GM12878 (cell line): ENCODE results near the gene F12. TPM values are rescaled to one million over a fixed set of nuclear protein-coding genes. Genes with fewer than 3 reads are reported as not detected.

Source experiments
- ATAC-seq: fragments of 200-7000 bp; cut with Tn5 transposase; 3 replicates; pipeline ENCODE4 v1.9.1; 2020; ENCODE audit warnings: mild to moderate bottlenecking, moderate library complexity
- BruUV-seq: library from RNA; stranded (reverse); fragments of 400-500 nt; replicated peaks from 2 replicates; lab custom pipeline; 2021; lab: Mats Ljungman, UMichigan
- CTCF ChIA-PET: fragments of 300-600 bp; sonication (Branson Sonifier 250); formaldehyde crosslinking; extraction: SDS; loops from one replicate; lab custom pipeline; 2021; ENCODE audit warnings: inconsistent platforms; lab: Yijun Ruan, JAX
- POLR2A ChIA-PET: fragments of 350-600 bp; formaldehyde crosslinking; extraction: SDS; loops from one replicate; lab custom pipeline; 2021; ENCODE audit warnings: inconsistent platforms; lab: Charles Lee
- RAD21 ChIA-PET: fragments of 300-600 bp; sonication (Branson Sonifier 250); formaldehyde crosslinking; loops from one replicate; lab custom pipeline; 2023; ENCODE audit warnings: antibody characterized with exemption; ENCODE audit not compliant: unreplicated experiment; lab: Charles Lee
- SMC1A ChIA-PET: fragments of 300-600 bp; sonication (Branson Sonifier 250); formaldehyde crosslinking; loops from one replicate; lab custom pipeline; 2023; ENCODE audit not compliant: unreplicated experiment, uncharacterized antibody; lab: Charles Lee
- DNase-seq: peaks from one replicate; pipeline ENCODE4 v3.0.0-alpha.2; 2011; ENCODE audit warnings: low read depth, low spot score
- FAIRE-seq: peaks from 3 replicates; lab custom pipeline; 2011; peaks lifted over from hg19 to GRCh38; lab: Jason Lieb, UNC
- H2AFZ ChIP-seq: 2 replicates; pipeline ENCODE4 v1.6.0; 2011; ENCODE audit warnings: low read depth, low read length, control low read depth; ENCODE audit not compliant: control insufficient read depth
- H3K27ac ChIP-seq: 2 replicates; pipeline ENCODE4 v1.5.1; 2011; ENCODE audit warnings: control low read depth; ENCODE audit not compliant: control insufficient read depth, insufficient read depth
- H3K27me3 ChIP-seq, 2 experiments: replicated peaks in 1 of 2; 2 replicates each; pipeline versions ENCODE4 v1.6.0 to v1.6.1; 2011; ENCODE audit warnings: low read length in 1 of 2; ENCODE audit not compliant: control insufficient read depth in 2 of 2, insufficient read depth in 2 of 2
- H3K36me3 ChIP-seq, 2 experiments: 2 replicates each; pipeline ENCODE4 v1.5.1; 2011; ENCODE audit warnings: low read length in 1 of 2; ENCODE audit not compliant: control insufficient read depth in 2 of 2, insufficient read depth in 2 of 2
- H3K4me1 ChIP-seq: 2 replicates; pipeline ENCODE4 v1.6.1; 2011; ENCODE audit warnings: mild to moderate bottlenecking, low read length, moderate library complexity, mixed read lengths; ENCODE audit not compliant: control insufficient read depth, insufficient read depth
- H3K4me2 ChIP-seq: 2 replicates; pipeline ENCODE4 v1.6.0; 2011; ENCODE audit warnings: control low read depth; ENCODE audit not compliant: control insufficient read depth, insufficient read depth
- H3K4me3 ChIP-seq: fragments of 200-600 bp; sonication (generic); 2 replicates; pipeline ENCODE4 v1.5.1; 2016
- H3K79me2 ChIP-seq: 2 replicates; pipeline ENCODE4 v1.6.0; 2011; ENCODE audit warnings: low read length; ENCODE audit not compliant: control insufficient read depth, insufficient read depth
- H3K9ac ChIP-seq: 2 replicates; pipeline ENCODE4 v1.8.0; 2011; ENCODE audit warnings: low read length, control low read depth, mixed read lengths; ENCODE audit not compliant: control insufficient read depth, insufficient read depth
- H3K9me3 ChIP-seq: replicated peaks from 3 replicates; pipeline ENCODE4 v1.5.1; 2011; ENCODE audit warnings: mild to moderate bottlenecking, low read length; ENCODE audit not compliant: control insufficient read depth, insufficient read depth
- H4K20me1 ChIP-seq: 2 replicates; pipeline ENCODE4 v1.6.0; 2011; ENCODE audit not compliant: control insufficient read depth, insufficient read depth
- BCL3 ChIP-seq: IDR thresholded peaks from 2 replicates; pipeline ENCODE4 v1.6.1; 2011; ENCODE audit warnings: borderline replicate concordance, low read depth, mild to moderate bottlenecking, moderate library complexity, low read length; ENCODE audit not compliant: insufficient read depth, poor library complexity, severe bottlenecking
- BHLHE40 ChIP-seq, 2 experiments: fragments of 450-650 bp in 1 of 2; IDR thresholded peaks; 2 replicates each; pipeline ENCODE4 v1.6.1; 2011 to 2017; ENCODE audit warnings: low read depth in 2 of 2, borderline replicate concordance in 1 of 2, improper control_type of control experiment in 1 of 2, low read length in 1 of 2, mild to moderate bottlenecking in 1 of 2
- BMI1 ChIP-seq: fragments of 450-650 bp; IDR thresholded peaks from 2 replicates; pipeline ENCODE4 v1.6.1; 2016; ENCODE audit warnings: mild to moderate bottlenecking, moderate library complexity, borderline replicate concordance
- CHD2 ChIP-seq: IDR thresholded peaks from 2 replicates; pipeline ENCODE4 v1.6.1; 2011; ENCODE audit warnings: low read depth, low read length, improper control_type of control experiment, borderline replicate concordance
- EGR1 ChIP-seq, 2 experiments: IDR thresholded peaks; 1 replicate in 1 of 2; 2 replicates in 1 of 2; pipeline ENCODE4 v1.6.1; 2011 to 2012; ENCODE audit warnings: low read depth in 2 of 2, low read length in 2 of 2, borderline replicate concordance in 1 of 2, mild to moderate bottlenecking in 1 of 2, moderate library complexity in 1 of 2
- IRF3 ChIP-seq: fragments of 450-650 bp; IDR thresholded peaks from 2 replicates; pipeline ENCODE4 v1.6.1; 2014; ENCODE audit warnings: mild to moderate bottlenecking
- MAX ChIP-seq: IDR thresholded peaks from 2 replicates; pipeline ENCODE4 v1.6.1; 2012; ENCODE audit warnings: low read depth, low read length, improper control_type of control experiment
- MXI1 ChIP-seq: fragments of 150-350 bp; IDR thresholded peaks from 2 replicates; pipeline ENCODE4 v1.6.1; 2011; ENCODE audit warnings: low read depth, mild to moderate bottlenecking, inconsistent platforms, low read length, improper control_type of control experiment
- MYC ChIP-seq: IDR thresholded peaks from 2 replicates; pipeline ENCODE4 v1.6.1; 2011; ENCODE audit warnings: mild to moderate bottlenecking, low read length, moderate library complexity, inconsistent platforms; ENCODE audit not compliant: insufficient read depth, insufficient replicate concordance, insufficient read length, severe bottlenecking
- NKRF ChIP-seq: fragments of 450-650 bp; conservative IDR thresholded peaks from 2 replicates; pipeline ENCODE4 v1.6.1; 2017; ENCODE audit warnings: mild to moderate bottlenecking, moderate library complexity
- POU2F2 ChIP-seq: IDR thresholded peaks from 3 replicates; pipeline ENCODE4 v1.6.1; 2011; ENCODE audit warnings: low read depth, mild to moderate bottlenecking, low read length, borderline replicate concordance
- SUPT20H ChIP-seq: IDR thresholded peaks from 2 replicates; pipeline ENCODE4 v1.6.1; 2011; ENCODE audit warnings: low read depth, mild to moderate bottlenecking, low read length, moderate library complexity, borderline replicate concordance; ENCODE audit not compliant: control insufficient read depth
- TAF1 ChIP-seq: IDR thresholded peaks from 2 replicates; pipeline ENCODE4 v1.6.1; 2011; ENCODE audit warnings: mild to moderate bottlenecking, low read depth, low read length, borderline replicate concordance
- WGBS: methylation state at CpG from one replicate; pipeline ENCODE4 v1.1.6; 2016; ENCODE audit warnings: low lambda C conversion rate; ENCODE audit not compliant: insufficient replicate concordance, insufficient coverage; ENCODE audit errors: missing lambda C conversion rate; 5-methylcytosine and 5-hydroxymethylcytosine counted together
- in situ Hi-C: fragments of 300-500 bp; cut with MboI; formaldehyde crosslinking; loops from 9 replicates; pipeline ENCODE4 v1.14.3; 2018; ENCODE audit warnings: mixed read lengths
- intact Hi-C: fragments of 100-400 bp; cut with micrococcal nuclease; formaldehyde crosslinking; loops from one replicate; pipeline ENCODE4 v1.14.2; 2022; ENCODE audit not compliant: unreplicated experiment
- polyA plus RNA-seq, 11 experiments: library from polyadenylated mRNA; depleted of rRNA in 4 of 11; unstranded in 6 of 11; stranded (reverse) in 5 of 11; fragments of >200 nt; fragmentation: Nextera tagmentation in 4 of 11; fragmentation: Illumina TruSeq in 1 of 11; extraction: Ambion mirVana in 4 of 11; extraction: Trizol in 1 of 11; gene quantifications; 1 replicate in 1 of 11; 2 replicates in 10 of 11; pipeline versions ENCODE4 v1.2.1 to v1.2.3, GENCODE V29; 2011 to 2016; ENCODE audit warnings: inconsistent platforms in 2 of 11, missing spikeins in 2 of 11, low read depth in 1 of 11
- total RNA-seq, 4 experiments: library from RNA; depleted of rRNA in 3 of 4; stranded (reverse); fragments of >200 nt in 3 of 4; fragmentation: Illumina TruSeq in 1 of 4; extraction: Trizol in 1 of 4; gene quantifications; 2 replicates each; pipeline versions ENCODE4 v1.2.1 to v1.2.3, GENCODE V29; 2013 to 2021

F12 gene
- total and polyA plus RNA-seq, 10 of the 15 experiments (the other 5 are each of a cell fraction or from before 2014, with no cell fraction given): 0.25 to 11.3 (median 5.5) TPM

- intact Hi-C loops: no loop called here
- ChIA-PET CTCF (interaction anchor here (1.0 to 16.4 kb wide), 10 partner anchors 10 to 128 kb away, joined by 3 to 391 read pairs (median 8); partner anchors contain the start of genes GRK6 and PFN3), POLR2A (interaction anchor here (0.5 to 13.6 kb wide), 9 partner anchors 19 to 82 kb away, joined by 3 to 358 read pairs (median 10); partner anchors contain the start of genes F12 and GRK6), SMC1A (interaction anchor here (0.9 to 7.2 kb wide), 11 partner anchors 10 to 60 kb away, joined by 4 to 105 read pairs (median 6); partner anchors contain the start of genes F12 and PFN3)
- peak overlapping the region; percentile 81; the same call in 1 of the 2 replicates for H3K9ac ChIP-seq
- H3K27me3 ChIP-seq: no peaks in the 10 kb centered on the region
- DNase-seq: no peak
- H3K79me2 ChIP-seq: peaks cover 14% of the 10 kb centered on the region
- TF ChIP-seq IRF3: no peak
- TF ChIP-seq NKRF: peak; percentile 15; the same call in 1 of the 2 replicates
- no peak for TF ChIP-seq TAF1
- TF ChIP-seq CHD2: 0 out of 2 replicates have a peak, but pooled peaks have one; percentile 55
- TF ChIP-seq MYC: peak; percentile 66
- TF ChIP-seq BHLHE40 (IDR thresholded peaks at IDR 0.05; ENCODE audit: borderline replicate concordance in 1 of 2, low read depth in 2 of 2, low read length in 1 of 2): 0 out of 4 replicates have a peak, but pooled peaks of 1 of the 2 experiments have one; percentile 31
- TF ChIP-seq BMI1: peak; percentile 83
- peak; percentile 82 for TF ChIP-seq MXI1
- peak; percentile 8 for TF ChIP-seq BCL3
- TF ChIP-seq SUPT20H: no peak
- TF ChIP-seq POU2F2: 0 out of 3 replicates have a peak, but pooled peaks have one; percentile 0
- TF ChIP-seq MAX: peak; percentile 85; the same call in 1 of the 2 replicates
- peak in 1 of 2 experiments; percentile 32; a peak in 1 of 3 replicates for TF ChIP-seq EGR1 (IDR thresholded peaks at IDR 0.05; ENCODE audit: borderline replicate concordance in 1 of 2, low read depth in 2 of 2, low read length in 2 of 2)
- TF ChIP-seq, all 136 proteins: peak for 10
- RAD21 ChIA-PET: interaction anchor here (1.0 to 13.5 kb wide), 11 partner anchors 8 to 146 kb away, joined by 4 to 291 read pairs (median 7); partner anchors contain the start of genes GRK6 and PDLIM7
- H4K20me1 ChIP-seq: no peaks in the 10 kb centered on the region
- H3K4me2 ChIP-seq: peak overlapping the region; percentile 99
- peaks cover 32% of the 10 kb centered on the region for H3K4me1 ChIP-seq
- peak overlapping the region; percentile 79 for H3K27ac ChIP-seq
- peak overlapping the region; percentile 78 for H3K4me3 ChIP-seq
- peak overlapping the region; percentile 37 for H2AFZ ChIP-seq
- H3K9me3 ChIP-seq: no peaks in the 10 kb centered on the region
- FAIRE-seq (peak; percentile 54), ATAC-seq (peak; percentile 37)
- BruUV-seq: no TSS peak
- in situ Hi-C loops: loop anchor here (5.0 kb wide), 1 partner anchor 130 kb away; no protein-coding TSS in a partner anchor
- 2% methylated on average over 10 of the region's 52 CpGs for WGBS
- peaks cover 0 to under 1% of the 10 kb centered on the region in 2 experiments; a peak in 3 of 4 replicates for H3K36me3 ChIP-seq
These were observed 37.8 kb upstream of the F12 start for GRCh38 chr5:177447066-177447610.
